Pulmonary artery endothelial cell (primary cell): ENCODE data around the gene CADPS. TPM values are rescaled to one million over a fixed set of nuclear protein-coding genes. Genes with fewer than 3 reads are reported as not detected.

ENCODE experiments used
- DNase-seq: peaks from one replicate; pipeline ENCODE4 v3.0.0-alpha.2; 2011; ENCODE audit warnings: low read depth, low spot score
- total RNA-seq: library from RNA; depleted of rRNA; stranded (reverse); fragments of >200 nt; gene quantifications from 2 replicates; pipeline ENCODE4 v1.2.3, GENCODE V29; 2014

Gene CADPS
- total RNA-seq, 1 donor from 2014 or later = not detected

- no peak for DNase-seq
Observed at GRCh38 chr3:62873761-62874710, 1.2 kb downstream of the CADPS start.

GRCh38 chr3:62873451-62873760 lies 1.8 kb downstream of the CADPS start:
- no peak for DNase-seq

GRCh38 chr3:62872318-62872717 lies 2.9 kb downstream of the CADPS start:
- DNase-seq = no peak

GRCh38 chr3:62870321-62870720 lies 4.9 kb downstream of the CADPS start:
- no peak for DNase-seq

- DNase-seq = no peak
Observed at GRCh38 chr3:62863648-62864047, 11.6 kb downstream of the CADPS start.

GRCh38 chr3:62859203-62859791 lies 15.9 kb downstream of the CADPS start:
- no peak for DNase-seq

- no peak for DNase-seq
Observed at GRCh38 chr3:62845996-62846395, 29.2 kb downstream of the CADPS start.

GRCh38 chr3:62843508-62843907 lies 31.7 kb downstream of the CADPS start:
- no peak for DNase-seq

GRCh38 chr3:62839748-62840147 lies 35.5 kb downstream of the CADPS start:
- no peak for DNase-seq

GRCh38 chr3:62837145-62837787 lies 38.0 kb downstream of the CADPS start:
- no peak for DNase-seq

GRCh38 chr3:62835554-62836236 lies 39.5 kb downstream of the CADPS start:
- no peak for DNase-seq

GRCh38 chr3:62833538-62833937 lies 41.7 kb downstream of the CADPS start:
- DNase-seq = no peak

GRCh38 chr3:62832553-62832952 lies 42.7 kb downstream of the CADPS start:
- DNase-seq = no peak

- DNase-seq = no peak
Observed at GRCh38 chr3:62830727-62831322, 44.4 kb downstream of the CADPS start.

- DNase-seq = no peak
Observed at GRCh38 chr3:62827550-62827949, 47.7 kb downstream of the CADPS start.

GRCh38 chr3:62824965-62825592 lies 50.1 kb downstream of the CADPS start:
- DNase-seq = no peak

- no peak for DNase-seq
Observed at GRCh38 chr3:62823461-62824050, 51.7 kb downstream of the CADPS start.

GRCh38 chr3:62822905-62823304 lies 52.3 kb downstream of the CADPS start:
- DNase-seq = no peak

GRCh38 chr3:62818347-62818746 lies 56.9 kb downstream of the CADPS start:
- DNase-seq = no peak

GRCh38 chr3:62817678-62818077 lies 57.5 kb downstream of the CADPS start:
- DNase-seq = no peak

GRCh38 chr3:62815981-62816380 lies 59.2 kb downstream of the CADPS start:
- no peak for DNase-seq
